Measurements from ENCODE around the gene CPNE9.

DNA sequence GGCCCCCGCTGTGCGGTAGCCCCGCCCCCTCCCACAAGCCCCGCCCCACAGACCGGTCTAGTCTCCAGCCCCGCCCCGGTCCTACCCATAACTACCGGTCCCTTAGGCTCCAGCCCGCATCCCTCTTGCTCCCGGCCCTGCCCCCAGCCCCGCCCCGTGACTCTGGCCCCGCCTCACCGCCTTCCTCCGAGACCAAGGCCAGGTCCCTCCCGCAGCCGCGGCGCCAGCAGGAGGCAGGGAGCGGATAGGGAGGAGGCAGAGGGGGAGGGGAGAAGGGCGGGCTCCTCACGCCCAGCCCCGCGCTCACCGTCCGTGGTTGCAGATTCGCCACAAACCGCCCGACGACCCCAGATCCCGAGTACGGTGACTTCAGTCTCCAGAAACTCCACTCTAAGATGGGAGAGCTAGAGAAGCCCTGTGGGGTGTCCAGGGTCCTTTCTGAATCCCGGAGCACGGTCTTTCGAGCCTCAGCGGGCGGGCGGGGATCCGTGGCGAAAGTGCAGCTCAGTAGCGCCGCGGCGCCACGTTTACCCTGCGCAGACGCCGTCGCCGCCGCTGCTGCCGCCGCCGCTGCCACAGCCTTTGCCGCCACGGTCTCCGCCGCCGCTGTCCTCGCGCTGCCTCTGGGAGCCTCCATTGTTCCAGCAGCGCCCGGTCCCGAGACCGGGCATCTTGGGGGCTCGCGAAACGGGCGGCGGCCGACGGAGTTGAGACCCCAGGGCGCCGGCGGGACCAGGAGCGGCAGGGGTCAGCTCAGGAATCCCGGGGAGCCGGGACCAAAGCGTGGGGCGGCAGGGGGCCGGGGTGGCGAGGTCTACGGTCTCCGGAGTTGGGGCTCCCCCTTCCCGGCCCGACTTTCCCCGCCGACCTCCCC lies 27.8 kb downstream of the CPNE9 start, which contains the start of gene BRPF1:
- TF ChIP-seq, protein P1, sequence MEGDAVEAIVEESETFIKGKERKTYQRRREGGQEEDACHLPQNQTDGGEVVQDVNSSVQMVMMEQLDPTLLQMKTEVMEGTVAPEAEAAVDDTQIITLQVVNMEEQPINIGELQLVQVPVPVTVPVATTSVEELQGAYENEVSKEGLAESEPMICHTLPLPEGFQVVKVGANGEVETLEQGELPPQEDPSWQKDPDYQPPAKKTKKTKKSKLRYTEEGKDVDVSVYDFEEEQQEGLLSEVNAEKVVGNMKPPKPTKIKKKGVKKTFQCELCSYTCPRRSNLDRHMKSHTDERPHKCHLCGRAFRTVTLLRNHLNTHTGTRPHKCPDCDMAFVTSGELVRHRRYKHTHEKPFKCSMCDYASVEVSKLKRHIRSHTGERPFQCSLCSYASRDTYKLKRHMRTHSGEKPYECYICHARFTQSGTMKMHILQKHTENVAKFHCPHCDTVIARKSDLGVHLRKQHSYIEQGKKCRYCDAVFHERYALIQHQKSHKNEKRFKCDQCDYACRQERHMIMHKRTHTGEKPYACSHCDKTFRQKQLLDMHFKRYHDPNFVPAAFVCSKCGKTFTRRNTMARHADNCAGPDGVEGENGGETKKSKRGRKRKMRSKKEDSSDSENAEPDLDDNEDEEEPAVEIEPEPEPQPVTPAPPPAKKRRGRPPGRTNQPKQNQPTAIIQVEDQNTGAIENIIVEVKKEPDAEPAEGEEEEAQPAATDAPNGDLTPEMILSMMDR (IDR thresholded peaks at IDR 0.05; ENCODE audit: low read length), result no peak
- no peak for TF ChIP-seq EZH2 (IDR thresholded peaks at IDR 0.05; ENCODE audit: borderline replicate concordance, low read length)
